HG03103 (cell line): ENCODE data around the gene MTUS2.

Experiments used
- ATAC-seq: cut with Tn5 transposase; IDR thresholded peaks from one replicate; pipeline ENCODE4 v1.9.1; 2021; ENCODE audit warnings: low read depth; ENCODE audit not compliant: unreplicated experiment

The MTUS2 gene

GRCh38 chr13:28820099-28821051, at the start of gene MTUS2:
MTUS2 (plus strand) TSS chr13:28820339.
- peak; percentile 34 for ATAC-seq

- ATAC-seq: no peak
These were observed 41.6 kb upstream of the MTUS2 start for GRCh38 chr13:28778308-28779215.

- ATAC-seq: no peak
These were observed 27.1 kb upstream of the MTUS2 start for GRCh38 chr13:28792992-28793391.

- no peak for ATAC-seq
These were observed 25.7 kb upstream of the MTUS2 start for GRCh38 chr13:28794396-28794795.

GRCh38 chr13:28796938-28797257, 23.2 kb upstream of the MTUS2 start:
- no peak for ATAC-seq

GRCh38 chr13:28805193-28805819, 14.8 kb upstream of the MTUS2 start:
- no peak for ATAC-seq

GRCh38 chr13:28817204-28817603, 2.9 kb upstream of the MTUS2 start:
- ATAC-seq: no peak

GRCh38 chr13:28819046-28819730, 951 bp upstream of the MTUS2 start:
- no peak for ATAC-seq

- peak; percentile 60 for ATAC-seq
These were observed 422 bp upstream of the MTUS2 start for GRCh38 chr13:28819735-28820098.

- ATAC-seq: no peak
These were observed 2.0 kb downstream of the MTUS2 start for GRCh38 chr13:28822151-28822550.

- ATAC-seq: no peak
These were observed 2.7 kb downstream of the MTUS2 start for GRCh38 chr13:28822801-28823200.

GRCh38 chr13:28825379-28825778, 5.2 kb downstream of the MTUS2 start:
- ATAC-seq: no peak

GRCh38 chr13:28826368-28826767, 6.2 kb downstream of the MTUS2 start:
- no peak for ATAC-seq

- no peak for ATAC-seq
These were observed 10.4 kb downstream of the MTUS2 start for GRCh38 chr13:28830580-28830979.

- ATAC-seq: no peak
These were observed 11.0 kb downstream of the MTUS2 start for GRCh38 chr13:28831117-28831516.

GRCh38 chr13:28837111-28837510, 17.0 kb downstream of the MTUS2 start:
- ATAC-seq: no peak

- ATAC-seq: no peak
These were observed 23.5 kb downstream of the MTUS2 start for GRCh38 chr13:28843639-28844038.

GRCh38 chr13:28849441-28849840, 29.3 kb downstream of the MTUS2 start:
- no peak for ATAC-seq

- no peak for ATAC-seq
These were observed 30.1 kb downstream of the MTUS2 start for GRCh38 chr13:28850226-28850625.

- no peak for ATAC-seq
These were observed 31.3 kb downstream of the MTUS2 start for GRCh38 chr13:28851422-28851821.
